Measurements from ENCODE around the gene SLC1A2.

SLC1A2 gene

DNA sequence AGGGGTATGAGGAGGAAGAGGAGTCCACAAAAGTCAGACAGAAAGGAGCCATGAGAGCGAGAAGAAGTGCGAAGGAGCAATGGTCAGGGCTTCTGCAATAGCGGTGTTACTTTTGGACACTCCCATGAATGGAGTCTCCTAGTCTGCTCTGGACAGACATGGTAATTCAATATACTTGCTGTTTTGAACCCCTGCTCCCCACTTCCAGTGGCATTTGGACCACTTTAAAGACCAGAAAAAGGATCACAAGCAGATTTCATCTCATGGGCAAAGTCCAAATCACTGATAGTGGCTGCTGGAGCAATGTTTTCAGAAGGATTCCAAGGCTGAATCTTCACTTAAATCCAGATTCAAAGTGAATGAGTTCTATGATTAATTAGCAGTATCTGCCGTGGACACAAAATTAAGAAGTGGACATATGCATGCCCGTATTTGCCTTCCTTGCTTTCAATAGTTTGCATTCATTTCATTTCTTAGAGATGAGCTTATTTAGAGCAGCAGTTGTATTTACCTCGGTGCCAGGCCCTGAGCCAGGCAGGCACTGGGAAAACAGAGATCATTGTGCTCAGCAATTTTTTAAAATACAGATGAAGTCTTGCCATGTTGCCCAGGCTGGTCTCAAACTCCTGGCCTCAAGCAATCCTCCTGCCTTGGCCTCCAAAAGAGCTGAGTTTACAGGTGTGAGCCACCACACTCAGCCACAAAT lies 72.0 kb downstream of the SLC1A2 start:
- H3K4me3 ChIP-seq (ENCODE audit: low read length) = no peak overlapping the region
- TF ChIP-seq, protein P1, sequence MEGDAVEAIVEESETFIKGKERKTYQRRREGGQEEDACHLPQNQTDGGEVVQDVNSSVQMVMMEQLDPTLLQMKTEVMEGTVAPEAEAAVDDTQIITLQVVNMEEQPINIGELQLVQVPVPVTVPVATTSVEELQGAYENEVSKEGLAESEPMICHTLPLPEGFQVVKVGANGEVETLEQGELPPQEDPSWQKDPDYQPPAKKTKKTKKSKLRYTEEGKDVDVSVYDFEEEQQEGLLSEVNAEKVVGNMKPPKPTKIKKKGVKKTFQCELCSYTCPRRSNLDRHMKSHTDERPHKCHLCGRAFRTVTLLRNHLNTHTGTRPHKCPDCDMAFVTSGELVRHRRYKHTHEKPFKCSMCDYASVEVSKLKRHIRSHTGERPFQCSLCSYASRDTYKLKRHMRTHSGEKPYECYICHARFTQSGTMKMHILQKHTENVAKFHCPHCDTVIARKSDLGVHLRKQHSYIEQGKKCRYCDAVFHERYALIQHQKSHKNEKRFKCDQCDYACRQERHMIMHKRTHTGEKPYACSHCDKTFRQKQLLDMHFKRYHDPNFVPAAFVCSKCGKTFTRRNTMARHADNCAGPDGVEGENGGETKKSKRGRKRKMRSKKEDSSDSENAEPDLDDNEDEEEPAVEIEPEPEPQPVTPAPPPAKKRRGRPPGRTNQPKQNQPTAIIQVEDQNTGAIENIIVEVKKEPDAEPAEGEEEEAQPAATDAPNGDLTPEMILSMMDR (IDR thresholded peaks at IDR 0.05; ENCODE audit: insufficient read depth, low read depth, low read length, missing control alignments) = no peak
- DNase-seq (ENCODE audit: low read depth) = no peak

- TF ChIP-seq, protein P1 (IDR thresholded peaks at IDR 0.05; ENCODE audit: insufficient read depth, low read depth, low read length, missing control alignments) = no peak
- DNase-seq (ENCODE audit: low read depth) = no peak
- no peak overlapping the region for H3K4me3 ChIP-seq (ENCODE audit: low read length)
Observed at GRCh38 chr11:35346472-35347156, 72.7 kb downstream of the SLC1A2 start.

GRCh38 chr11:35344681-35345574 lies 74.4 kb downstream of the SLC1A2 start:
- TF ChIP-seq, protein P1 (IDR thresholded peaks at IDR 0.05; ENCODE audit: insufficient read depth, low read depth, low read length, missing control alignments) = no peak
- no peak overlapping the region for H3K4me3 ChIP-seq (ENCODE audit: low read length)
- no peak for DNase-seq (ENCODE audit: low read depth)

GRCh38 chr11:35343033-35343598 lies 76.2 kb downstream of the SLC1A2 start:
- no peak for DNase-seq (ENCODE audit: low read depth)
- TF ChIP-seq, protein P1 (IDR thresholded peaks at IDR 0.05; ENCODE audit: insufficient read depth, low read depth, low read length, missing control alignments) = no peak
- H3K4me3 ChIP-seq (ENCODE audit: low read length) = no peak overlapping the region

- no peak overlapping the region for H3K4me3 ChIP-seq (ENCODE audit: low read length)
- TF ChIP-seq, protein P1 (IDR thresholded peaks at IDR 0.05; ENCODE audit: insufficient read depth, low read depth, low read length, missing control alignments) = no peak
- DNase-seq (ENCODE audit: low read depth) = no peak
Observed at GRCh38 chr11:35340715-35341114, 78.6 kb downstream of the SLC1A2 start.

DNA sequence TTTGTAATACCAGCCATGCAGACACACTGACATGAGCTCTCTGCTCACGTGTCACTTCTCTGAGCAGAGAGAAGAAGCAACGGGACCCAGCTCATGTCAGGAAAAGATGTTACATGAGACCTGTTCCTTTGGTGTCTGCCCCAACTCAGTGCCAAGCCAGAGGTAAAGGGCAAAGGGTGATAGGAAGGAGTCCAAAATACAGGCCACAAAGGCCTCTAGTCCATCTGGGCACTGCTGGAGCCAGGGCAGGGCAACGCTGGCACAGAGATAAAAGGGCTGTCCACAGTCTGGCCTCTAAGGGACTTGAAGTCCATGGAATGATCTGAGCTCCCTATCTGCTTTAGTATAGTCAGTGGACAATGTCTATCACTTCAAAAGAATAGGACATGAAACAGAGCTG lies 79.3 kb downstream of the SLC1A2 start:
- DNase-seq (ENCODE audit: low read depth) = no peak
- no peak overlapping the region for H3K4me3 ChIP-seq (ENCODE audit: low read length)
- TF ChIP-seq, protein P1 (IDR thresholded peaks at IDR 0.05; ENCODE audit: insufficient read depth, low read depth, low read length, missing control alignments) = no peak
